ENCODE results near the gene RHOG.
A peak's percentile ranks its signal among the peaks of the same experiment; 100 is the strongest.

The RHOG gene

GRCh38 chr11:3841426-3842350, 929 bp upstream of the RHOG start:
- Histone ChIP-seq H3K9ac (ENCODE audit: low read depth, low read length) (peak overlapping the region; percentile 54), H3K27me3 (ENCODE audit: control insufficient read depth, insufficient read depth, low read length) (peaks cover 3% of the 10 kb centered on the region)

GRCh38 chr11:3840004-3840869, 522 bp downstream of the RHOG start:
- Histone ChIP-seq H3K9ac (ENCODE audit: low read depth, low read length) (peak overlapping the region; percentile 12), H3K4me3 (ENCODE audit: low read depth, low read length) (peak overlapping the region; percentile 78), H3K36me3 (ENCODE audit: control insufficient read depth, insufficient read depth, low read length) (no peaks in the 10 kb centered on the region), H3K4me1 (ENCODE audit: control insufficient read depth, insufficient read depth, low read length) (peaks cover 10% of the 10 kb centered on the region), H3K9me3 (ENCODE audit: control insufficient read depth, insufficient read depth, low read length) (no peaks in the 10 kb centered on the region), H3K27me3 (ENCODE audit: control insufficient read depth, insufficient read depth, low read length) (peaks cover 3% of the 10 kb centered on the region)

More at GRCh38 chr11:3841426-3842350, 929 bp upstream of the RHOG start:
- no peaks in the 10 kb centered on the region for H3K36me3 ChIP-seq (ENCODE audit: control insufficient read depth, insufficient read depth, low read length)
- H3K4me1 ChIP-seq (ENCODE audit: control insufficient read depth, insufficient read depth, low read length) = peaks cover 9% of the 10 kb centered on the region
- no peaks in the 10 kb centered on the region for H3K9me3 ChIP-seq (ENCODE audit: control insufficient read depth, insufficient read depth, low read length)
- peak overlapping the region; percentile 52 for H3K4me3 ChIP-seq (ENCODE audit: low read depth, low read length)

- Histone ChIP-seq H3K27me3 (ENCODE audit: control insufficient read depth, insufficient read depth, low read length) (peaks cover 3% of the 10 kb centered on the region), H3K9ac (ENCODE audit: low read depth, low read length) (no peak overlapping the region), H3K4me1 (ENCODE audit: control insufficient read depth, insufficient read depth, low read length) (peaks cover 22% of the 10 kb centered on the region), H3K9me3 (ENCODE audit: control insufficient read depth, insufficient read depth, low read length) (no peaks in the 10 kb centered on the region), H3K4me3 (ENCODE audit: low read depth, low read length) (no peak overlapping the region), H3K36me3 (ENCODE audit: control insufficient read depth, insufficient read depth, low read length) (no peaks in the 10 kb centered on the region)
Measured at GRCh38 chr11:3838504-3838903, 2.3 kb downstream of the RHOG start.

GRCh38 chr11:3837793-3838192, 3.0 kb downstream of the RHOG start:
- no peaks in the 10 kb centered on the region for H3K36me3 ChIP-seq (ENCODE audit: control insufficient read depth, insufficient read depth, low read length)
- no peak overlapping the region for H3K9ac ChIP-seq (ENCODE audit: low read depth, low read length)
- no peak overlapping the region for H3K4me3 ChIP-seq (ENCODE audit: low read depth, low read length)
- H3K4me1 ChIP-seq (ENCODE audit: control insufficient read depth, insufficient read depth, low read length) = peaks cover 22% of the 10 kb centered on the region
- H3K9me3 ChIP-seq (ENCODE audit: control insufficient read depth, insufficient read depth, low read length) = no peaks in the 10 kb centered on the region
- peaks cover 3% of the 10 kb centered on the region for H3K27me3 ChIP-seq (ENCODE audit: control insufficient read depth, insufficient read depth, low read length)

- Histone ChIP-seq H3K4me3 (ENCODE audit: low read depth, low read length) (no peak overlapping the region), H3K9ac (ENCODE audit: low read depth, low read length) (no peak overlapping the region), H3K4me1 (ENCODE audit: control insufficient read depth, insufficient read depth, low read length) (peaks cover 22% of the 10 kb centered on the region), H3K36me3 (ENCODE audit: control insufficient read depth, insufficient read depth, low read length) (no peaks in the 10 kb centered on the region), H3K27me3 (ENCODE audit: control insufficient read depth, insufficient read depth, low read length) (no peaks in the 10 kb centered on the region), H3K9me3 (ENCODE audit: control insufficient read depth, insufficient read depth, low read length) (no peaks in the 10 kb centered on the region)
Measured at GRCh38 chr11:3836903-3837302, 3.9 kb downstream of the RHOG start.

- Histone ChIP-seq H3K4me1 (ENCODE audit: control insufficient read depth, insufficient read depth, low read length) (peaks cover 22% of the 10 kb centered on the region), H3K9ac (ENCODE audit: low read depth, low read length) (no peak overlapping the region), H3K4me3 (ENCODE audit: low read depth, low read length) (no peak overlapping the region), H3K36me3 (ENCODE audit: control insufficient read depth, insufficient read depth, low read length) (peaks cover 2% of the 10 kb centered on the region), H3K27me3 (ENCODE audit: control insufficient read depth, insufficient read depth, low read length) (no peaks in the 10 kb centered on the region), H3K9me3 (ENCODE audit: control insufficient read depth, insufficient read depth, low read length) (no peaks in the 10 kb centered on the region)
Measured at GRCh38 chr11:3835751-3836150, 5.0 kb downstream of the RHOG start.

- no peak overlapping the region for H3K9ac ChIP-seq (ENCODE audit: low read depth, low read length)
- no peaks in the 10 kb centered on the region for H3K27me3 ChIP-seq (ENCODE audit: control insufficient read depth, insufficient read depth, low read length)
- no peak overlapping the region for H3K4me3 ChIP-seq (ENCODE audit: low read depth, low read length)
- H3K4me1 ChIP-seq (ENCODE audit: control insufficient read depth, insufficient read depth, low read length) = peaks cover 19% of the 10 kb centered on the region
- peaks cover 2% of the 10 kb centered on the region for H3K36me3 ChIP-seq (ENCODE audit: control insufficient read depth, insufficient read depth, low read length)
- H3K9me3 ChIP-seq (ENCODE audit: control insufficient read depth, insufficient read depth, low read length) = no peaks in the 10 kb centered on the region
Measured at GRCh38 chr11:3834664-3835461, 5.9 kb downstream of the RHOG start.

- Histone ChIP-seq H3K27me3 (ENCODE audit: control insufficient read depth, insufficient read depth, low read length) (no peaks in the 10 kb centered on the region), H3K36me3 (ENCODE audit: control insufficient read depth, insufficient read depth, low read length) (peaks cover 2% of the 10 kb centered on the region), H3K9me3 (ENCODE audit: control insufficient read depth, insufficient read depth, low read length) (no peaks in the 10 kb centered on the region), H3K9ac (ENCODE audit: low read depth, low read length) (no peak overlapping the region), H3K4me3 (ENCODE audit: low read depth, low read length) (no peak overlapping the region), H3K4me1 (ENCODE audit: control insufficient read depth, insufficient read depth, low read length) (peaks cover 17% of the 10 kb centered on the region)
Measured at GRCh38 chr11:3834349-3834663, 6.5 kb downstream of the RHOG start.

- H3K9me3 ChIP-seq (ENCODE audit: control insufficient read depth, insufficient read depth, low read length) = no peaks in the 10 kb centered on the region
- H3K4me3 ChIP-seq (ENCODE audit: low read depth, low read length) = no peak overlapping the region
- peaks cover 2% of the 10 kb centered on the region for H3K36me3 ChIP-seq (ENCODE audit: control insufficient read depth, insufficient read depth, low read length)
- no peaks in the 10 kb centered on the region for H3K27me3 ChIP-seq (ENCODE audit: control insufficient read depth, insufficient read depth, low read length)
- peaks cover 17% of the 10 kb centered on the region for H3K4me1 ChIP-seq (ENCODE audit: control insufficient read depth, insufficient read depth, low read length)
- no peak overlapping the region for H3K9ac ChIP-seq (ENCODE audit: low read depth, low read length)
Measured at GRCh38 chr11:3833449-3833848, 7.3 kb downstream of the RHOG start.

GRCh38 chr11:3832816-3833215, 7.9 kb downstream of the RHOG start:
- H3K9me3 ChIP-seq (ENCODE audit: control insufficient read depth, insufficient read depth, low read length) = no peaks in the 10 kb centered on the region
- peaks cover 6% of the 10 kb centered on the region for H3K36me3 ChIP-seq (ENCODE audit: control insufficient read depth, insufficient read depth, low read length)
- H3K4me3 ChIP-seq (ENCODE audit: low read depth, low read length) = no peak overlapping the region
- peaks cover 17% of the 10 kb centered on the region for H3K4me1 ChIP-seq (ENCODE audit: control insufficient read depth, insufficient read depth, low read length)
- H3K9ac ChIP-seq (ENCODE audit: low read depth, low read length) = no peak overlapping the region
- no peaks in the 10 kb centered on the region for H3K27me3 ChIP-seq (ENCODE audit: control insufficient read depth, insufficient read depth, low read length)

All from iPS-15b (cell line).